HCT116 (cell line): Measurements from ENCODE around the gene SPINT2.

Experiments used
- CEBPB ChIP-seq: IDR thresholded peaks from 2 replicates; pipeline ENCODE4 v1.6.1; 2012; ENCODE audit warnings: low read depth
- CTCF ChIP-seq, 3 experiments: fragments of 200-600 bp in 1 of 3; sonication (generic) in 1 of 3; IDR thresholded peaks in 2 of 3; conservative IDR thresholded peaks in 1 of 3; 2 replicates each; pipeline ENCODE4 v1.5.1; 2012 to 2017; ENCODE audit warnings: low read depth in 2 of 3, low read length in 2 of 3, antibody characterized with exemption in 1 of 3, borderline replicate concordance in 1 of 3, control low read depth in 1 of 3, mild to moderate bottlenecking in 1 of 3, mixed read lengths in 1 of 3, mixed run types in 1 of 3, moderate library complexity in 1 of 3; ENCODE audit not compliant: insufficient read depth in 1 of 3
- EGR1 ChIP-seq: IDR thresholded peaks from 2 replicates; pipeline ENCODE4 v1.6.1; 2012; ENCODE audit warnings: low read depth
- EZH2phosphoT487 ChIP-seq: fragments of 200-600 bp; IDR thresholded peaks from 2 replicates; pipeline ENCODE4 v1.6.1; 2018; ENCODE audit warnings: antibody characterized with exemption, borderline replicate concordance
- FOSL1 ChIP-seq: IDR thresholded peaks from 2 replicates; pipeline ENCODE4 v1.6.1; 2012; ENCODE audit warnings: low read depth
- MAX ChIP-seq: IDR thresholded peaks from 2 replicates; pipeline ENCODE4 v1.6.1; 2012
- POLR2A ChIP-seq: IDR thresholded peaks from 2 replicates; pipeline ENCODE4 v1.7.0; 2011; ENCODE audit warnings: borderline replicate concordance; ENCODE audit not compliant: insufficient read depth, insufficient read length; ENCODE audit errors: extremely low read depth
- POLR2AphosphoS5 ChIP-seq: IDR thresholded peaks from 2 replicates; pipeline ENCODE4 v1.6.1; 2011; ENCODE audit warnings: mild to moderate bottlenecking, low read depth, low read length, moderate library complexity
- REST ChIP-seq: IDR thresholded peaks from 2 replicates; pipeline ENCODE4 v1.6.1; 2012; ENCODE audit warnings: low read depth
- YY1 ChIP-seq: IDR thresholded peaks from 2 replicates; pipeline ENCODE4 v1.6.1; 2011; ENCODE audit warnings: low read length, low read depth, moderate library complexity, mild to moderate bottlenecking; ENCODE audit not compliant: insufficient replicate concordance; ENCODE audit errors: extremely low read depth
- ZNF274 ChIP-seq: fragments of 200-500 bp; sonication (Bioruptor generic); IDR thresholded peaks from 2 replicates; pipeline ENCODE4 v1.6.1; 2014; ENCODE audit warnings: mild to moderate bottlenecking, low read depth, low read length, inconsistent platforms

- TF ChIP-seq MAX (no peak), CTCF (IDR thresholded peaks at IDR 0.05 in 2 of 3, conservative IDR thresholded peaks at IDR 0.05 in 1 of 3; ENCODE audit: borderline replicate concordance in 1 of 3, insufficient read depth in 1 of 3, low read depth in 2 of 3, low read length in 2 of 3) (no peak), POLR2A (no peak), EZH2phosphoT487 (no peak), YY1 (no peak), REST (no peak), CEBPB (no peak), ZNF274 (no peak), POLR2AphosphoS5 (no peak), EGR1 (no peak), FOSL1 (no peak)
Observed at GRCh38 chr19:38247734-38248268, 16.6 kb upstream of the SPINT2 start.
